GM19328 (cell line): Measurements from ENCODE around the gene GABRP.
"Not testable (repeated sequence)": the region's sequence is repeated elsewhere in the genome, so short reads cannot be mapped to it uniquely, and the experiment has no call there.

Experiments
- ATAC-seq: cut with Tn5 transposase; IDR thresholded peaks from one replicate; pipeline ENCODE4 v1.9.1; 2021; ENCODE audit warnings: mild to moderate bottlenecking, moderate library complexity; ENCODE audit not compliant: unreplicated experiment

Gene GABRP

DNA sequence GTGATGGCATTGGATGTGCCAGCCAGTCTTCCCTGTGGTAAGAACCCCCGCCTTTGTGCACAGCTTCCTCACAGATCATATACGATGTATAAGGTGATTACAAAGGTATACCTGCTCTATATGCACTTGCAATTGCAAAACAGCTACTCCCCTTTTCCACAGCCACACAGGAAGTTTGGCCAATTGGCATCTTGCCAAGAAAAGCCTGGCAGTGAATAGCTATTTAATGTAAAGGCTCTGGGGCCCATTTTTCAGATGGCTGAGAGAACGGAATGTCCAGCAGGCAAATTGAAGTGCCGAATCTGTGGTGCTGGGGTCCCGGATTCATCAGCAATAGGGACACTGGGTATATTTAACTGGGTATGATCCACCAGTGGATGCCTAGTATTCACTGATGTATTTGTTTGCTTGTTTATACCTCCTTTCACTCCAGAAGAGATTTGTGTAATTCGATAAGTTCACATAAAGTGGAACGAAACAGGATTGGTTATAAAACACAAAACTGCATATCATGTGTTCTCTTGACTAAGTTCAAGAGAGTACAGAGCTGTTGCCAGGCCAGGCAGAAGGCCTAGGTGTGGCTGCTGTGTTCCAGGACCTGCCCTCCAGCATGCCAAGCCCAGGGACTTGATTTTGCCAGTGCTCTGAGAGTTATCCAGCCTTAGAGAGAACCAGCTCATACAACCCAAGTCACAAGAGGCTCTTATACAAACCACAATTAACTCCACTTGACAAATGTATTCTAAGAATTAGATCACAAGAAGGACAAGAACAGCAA lies 27.7 kb upstream of the GABRP start:
- ATAC-seq, result no peak

DNA sequence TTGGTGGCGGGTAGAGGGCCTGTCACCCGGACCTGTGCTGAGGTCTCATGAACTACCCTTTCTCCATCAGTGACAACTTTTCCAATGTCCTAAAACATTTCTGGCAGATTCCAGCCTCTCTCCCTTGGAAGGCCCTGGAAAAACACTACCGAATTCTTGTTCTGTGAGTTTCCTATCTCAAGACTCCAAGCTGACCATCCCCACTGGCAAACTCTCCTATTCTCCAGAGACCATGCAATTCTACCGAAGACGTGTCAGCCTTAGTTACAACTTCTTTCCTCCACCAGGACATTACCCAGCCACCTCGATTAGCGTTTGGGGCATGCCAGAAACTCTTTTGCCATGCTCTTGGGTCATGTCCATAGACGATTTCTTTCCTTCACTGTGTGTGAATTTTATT lies 26.8 kb upstream of the GABRP start:
- ATAC-seq, result no peak

DNA sequence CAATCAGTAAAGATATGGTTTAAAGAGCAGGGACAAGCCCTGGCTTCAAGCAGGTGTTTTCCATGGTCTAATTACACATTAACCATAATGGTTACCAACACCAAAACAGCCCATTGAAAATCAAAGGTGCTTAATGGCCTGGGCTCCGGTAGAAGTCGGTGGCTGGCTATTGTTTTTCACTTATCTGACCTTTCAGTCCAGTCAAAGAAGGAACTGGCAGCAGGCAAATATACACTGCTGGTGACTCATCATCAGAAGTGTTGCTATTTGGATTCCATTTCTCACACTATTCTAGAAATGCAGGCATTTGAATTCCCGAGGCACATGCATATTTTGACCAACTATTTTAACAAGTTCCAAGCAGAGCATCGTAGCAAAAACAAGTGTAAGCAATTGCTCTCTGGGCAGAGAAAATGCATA lies 26.3 kb upstream of the GABRP start:
- ATAC-seq, result no peak

DNA sequence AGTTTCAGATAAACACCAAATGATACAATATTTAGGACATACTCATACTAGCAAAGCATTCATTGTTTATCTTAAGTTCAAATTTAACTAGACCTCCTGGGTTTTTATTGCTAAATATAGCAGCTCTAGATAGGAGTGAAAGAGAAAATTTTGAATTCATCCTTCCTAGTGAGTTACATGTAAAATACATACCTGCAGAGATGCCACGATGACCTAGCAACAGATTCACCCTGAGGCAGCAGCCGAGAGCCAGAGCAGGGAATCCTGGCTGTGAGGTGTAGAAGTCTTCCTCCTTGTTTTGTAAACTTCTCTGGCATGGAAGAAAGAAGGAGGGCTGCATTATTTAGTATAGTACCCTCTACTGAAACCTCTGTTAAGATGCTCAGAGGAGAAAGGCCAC lies 25.9 kb upstream of the GABRP start:
- ATAC-seq, result no peak

DNA sequence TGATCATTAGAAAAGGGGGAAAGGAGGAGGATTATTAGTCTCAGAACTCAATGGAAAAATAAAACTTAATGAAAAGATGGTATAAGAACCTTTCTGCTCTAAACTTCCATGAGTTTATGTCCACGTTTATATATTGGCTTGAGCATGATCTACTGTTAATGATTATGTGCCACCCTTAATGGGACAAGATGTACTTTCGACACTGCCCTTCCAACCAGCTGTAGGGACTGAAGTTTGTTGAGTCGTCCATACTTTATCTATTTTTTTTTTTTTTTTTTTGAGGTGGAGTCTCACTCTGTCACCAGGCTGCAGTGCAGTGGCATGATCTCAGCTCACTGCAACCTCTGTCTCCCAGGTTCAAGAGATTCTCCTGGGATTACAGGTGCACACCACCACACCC lies 25.0 kb upstream of the GABRP start:
- ATAC-seq, result no peak

DNA sequence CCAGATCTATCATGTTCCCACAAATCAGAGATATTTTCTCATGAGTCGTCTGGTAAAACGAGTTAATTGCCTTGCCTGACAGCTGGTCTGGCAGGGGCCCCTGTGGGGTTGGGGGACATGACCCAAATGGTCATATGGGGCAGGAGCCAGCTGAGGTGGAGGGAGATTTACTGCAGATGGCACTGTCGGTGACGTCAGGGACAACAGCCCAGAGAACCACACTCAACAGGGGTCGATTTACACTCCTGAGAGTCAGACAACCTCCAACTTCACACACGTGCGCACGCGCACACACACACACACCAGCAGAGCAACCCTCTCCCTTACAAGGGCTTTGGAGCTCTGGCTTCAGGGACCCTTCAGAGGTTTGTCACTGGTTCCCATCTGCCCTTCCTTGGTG lies 23.4 kb upstream of the GABRP start:
- ATAC-seq, result no peak

DNA sequence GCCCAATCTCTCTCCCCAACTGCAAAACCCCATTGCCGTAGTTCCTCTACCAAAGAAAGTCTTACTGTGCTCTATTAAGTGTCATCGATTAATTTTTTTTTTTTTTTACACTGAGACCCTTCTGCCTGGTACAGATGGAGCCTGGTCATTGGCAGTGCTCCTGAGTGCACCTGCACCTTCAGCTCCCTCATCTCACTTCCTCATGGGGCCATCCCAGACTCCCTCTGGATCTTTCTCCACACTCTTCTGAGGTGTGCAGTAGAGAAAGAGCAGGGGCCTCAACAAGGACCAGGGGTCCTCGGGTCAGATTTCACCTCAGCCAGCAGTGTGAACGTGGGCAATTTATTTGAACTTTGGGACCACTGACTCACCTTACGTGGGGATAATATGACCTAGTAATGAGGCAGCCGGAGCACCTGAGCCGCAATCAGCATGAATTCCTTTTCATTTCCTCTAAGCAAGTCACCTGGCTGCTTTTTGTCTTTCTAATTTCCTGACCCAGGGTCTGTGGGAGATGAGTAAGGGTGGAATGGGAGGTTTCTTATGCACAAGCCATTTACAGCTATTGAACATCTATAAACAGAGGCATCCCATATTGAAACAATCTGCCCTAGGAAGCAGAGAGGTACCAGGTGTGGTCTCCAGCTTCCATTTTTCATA lies 22.3 kb upstream of the GABRP start:
- ATAC-seq, result no peak

DNA sequence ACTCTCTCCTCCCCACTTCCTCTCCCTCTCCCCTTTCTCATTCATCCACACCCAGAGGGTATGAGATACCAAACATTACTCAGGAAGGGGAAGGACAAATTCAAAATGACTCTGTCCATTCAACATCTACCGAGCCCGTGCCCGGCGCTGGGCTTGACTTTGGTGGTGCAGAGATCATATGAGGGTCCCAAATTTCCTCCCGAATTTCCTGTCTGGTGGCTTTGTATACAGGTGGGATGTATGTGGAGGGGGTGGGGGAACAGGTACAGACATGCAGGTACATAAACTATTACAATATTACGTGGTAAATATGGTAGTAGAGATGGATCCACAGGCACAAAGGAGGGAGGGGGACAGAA lies 21.8 kb upstream of the GABRP start:
- ATAC-seq, result no peak

DNA sequence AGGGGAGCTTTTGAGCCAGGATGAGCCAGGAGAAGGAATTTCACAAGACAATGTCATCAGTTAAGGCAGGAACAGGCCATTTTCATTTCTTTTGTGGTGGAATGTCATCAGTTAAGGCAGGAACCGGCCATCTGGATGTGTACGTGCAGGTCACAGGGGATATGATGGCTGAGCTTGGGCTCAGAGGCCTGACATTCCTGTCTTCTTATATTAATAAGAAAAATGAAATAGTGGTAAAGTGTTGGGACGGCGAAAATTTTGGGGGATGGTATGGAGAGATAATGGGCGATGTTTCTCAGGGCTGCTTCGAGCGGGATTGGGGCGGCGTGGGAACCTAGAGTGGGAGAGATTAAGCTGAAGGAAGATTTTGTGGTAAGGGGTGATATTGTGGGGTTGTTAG lies 21.2 kb upstream of the GABRP start:
- not testable (repeated sequence) for ATAC-seq

DNA sequence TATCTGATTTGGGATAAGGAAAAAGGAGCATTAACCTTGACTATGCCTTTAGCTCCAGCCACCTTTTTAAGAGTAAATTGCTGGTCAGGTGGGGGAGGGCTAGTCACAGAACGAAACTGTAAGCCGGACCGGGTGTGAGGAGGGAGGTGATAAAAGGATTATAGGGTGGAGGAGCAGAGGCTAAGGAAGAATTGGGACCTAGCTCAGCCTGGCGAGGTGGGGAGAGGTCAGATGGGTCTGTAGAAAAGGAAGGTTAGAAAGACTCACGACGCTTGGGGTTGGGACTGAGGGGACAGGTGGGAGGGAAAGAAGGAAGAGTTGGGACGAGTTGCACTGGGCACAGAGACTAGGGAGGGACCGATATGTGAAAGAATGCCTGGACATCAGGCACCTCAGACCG lies 17.7 kb upstream of the GABRP start:
- not testable (repeated sequence) for ATAC-seq

DNA sequence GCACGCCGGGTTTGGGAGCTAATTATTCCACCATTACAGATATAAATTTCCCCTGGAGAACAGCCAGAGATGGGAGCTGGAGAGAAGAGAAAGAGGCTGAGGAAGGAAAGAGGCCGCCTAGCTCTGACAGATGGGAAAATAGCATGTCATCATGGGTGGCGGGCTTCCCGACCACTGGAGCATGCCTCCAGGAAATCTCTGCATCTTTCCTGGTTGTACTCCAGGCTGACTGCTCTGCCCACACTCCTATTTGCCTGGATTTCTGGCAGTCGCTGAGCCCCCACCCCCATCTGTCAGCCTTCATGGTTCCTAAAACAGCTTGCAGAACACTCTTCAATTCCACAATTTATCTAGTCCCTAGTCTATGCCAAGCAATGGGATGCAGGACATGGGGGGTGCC lies 14.3 kb upstream of the GABRP start:
- ATAC-seq, result no peak

DNA sequence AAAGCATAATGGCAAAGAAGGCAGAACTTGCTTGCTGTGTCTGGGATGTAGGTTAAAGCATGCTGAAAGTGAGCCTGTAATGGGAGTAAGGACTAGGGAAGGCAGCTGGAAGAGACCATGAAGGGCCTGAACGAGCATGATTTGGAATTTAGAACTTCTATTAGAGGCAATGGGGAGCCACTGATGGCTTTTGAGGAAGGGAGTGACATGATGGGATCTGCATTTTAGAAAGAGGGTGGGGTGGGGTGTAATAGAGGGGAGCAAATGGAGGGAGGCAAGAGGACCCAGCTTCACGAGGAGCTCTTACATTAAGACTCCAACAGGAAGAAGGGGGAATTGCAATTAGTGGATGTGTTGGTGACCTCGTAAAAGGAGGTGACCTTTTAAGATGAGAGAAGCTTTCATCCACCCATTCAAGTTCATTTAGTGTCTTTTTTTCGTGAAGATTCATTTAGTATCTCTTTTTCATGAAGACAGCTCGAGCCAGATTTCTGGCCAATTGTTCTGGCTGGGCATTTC lies 13.6 kb upstream of the GABRP start:
- ATAC-seq, result no peak

DNA sequence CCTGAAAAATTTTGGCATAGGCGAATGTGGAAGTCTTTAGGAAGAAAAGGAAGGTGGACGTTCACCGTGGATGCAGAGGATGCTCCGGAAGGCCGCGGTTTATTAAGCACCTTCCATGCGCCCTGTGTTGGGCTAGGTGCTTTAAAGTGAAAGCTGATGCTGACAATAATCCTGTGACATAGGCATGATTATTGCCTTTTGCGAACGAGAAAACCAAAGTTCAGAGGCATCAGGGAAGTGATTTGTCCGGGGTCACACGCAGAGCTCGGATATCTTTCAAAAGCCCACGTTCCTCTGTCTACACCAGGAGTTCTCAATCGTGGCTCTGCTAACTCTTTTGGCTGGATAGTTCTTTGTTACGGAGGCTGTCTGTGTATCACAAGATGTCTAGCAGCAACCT lies 12.0 kb upstream of the GABRP start:
- ATAC-seq, result no peak

DNA sequence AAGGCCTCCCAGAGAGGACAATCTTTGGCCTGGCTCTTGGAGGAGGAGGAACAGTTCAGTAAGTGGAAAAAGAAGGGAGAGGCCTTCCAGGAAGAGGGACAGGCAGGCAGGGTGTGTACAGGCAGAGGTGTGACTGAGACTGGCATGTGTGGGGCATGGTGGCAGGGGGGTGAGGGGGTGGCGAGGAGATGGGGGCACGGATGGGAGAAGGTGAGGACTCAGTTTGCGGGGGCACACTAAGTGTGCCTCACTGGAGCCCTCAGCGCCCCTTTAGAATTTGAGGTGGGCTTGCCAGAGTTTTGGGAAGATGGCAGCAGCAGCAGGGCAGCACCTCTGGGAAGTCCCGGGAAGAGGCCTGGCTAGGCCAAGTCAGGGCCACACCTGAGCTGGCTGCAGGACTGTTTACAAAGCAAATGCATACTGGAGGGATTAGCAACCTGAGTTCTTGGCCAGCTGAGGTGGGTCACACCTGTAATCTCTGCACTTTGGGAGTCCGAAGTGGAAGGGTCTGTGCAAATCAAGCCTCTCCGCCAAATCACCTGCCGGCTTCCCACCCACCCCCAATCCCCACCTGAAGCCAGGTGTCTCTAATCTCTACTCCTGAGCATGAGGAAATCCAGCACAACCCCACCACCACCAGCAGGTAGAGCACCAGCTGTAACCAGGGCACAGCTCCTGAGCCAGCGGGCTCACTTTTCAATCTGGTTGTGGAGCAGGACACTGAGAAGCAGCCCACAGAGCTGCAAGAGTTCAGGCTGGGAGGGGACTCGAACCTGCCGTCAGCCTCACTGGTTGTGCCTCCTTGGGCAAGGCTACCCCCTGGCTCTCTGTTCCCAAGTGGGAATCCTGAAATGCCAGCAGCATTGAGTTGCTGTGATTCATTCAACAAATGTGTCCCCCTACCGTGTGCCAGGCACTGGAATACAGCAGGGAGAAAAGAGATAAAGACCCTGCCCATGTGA lies 10.2 kb upstream of the GABRP start:
- no peak for ATAC-seq

DNA sequence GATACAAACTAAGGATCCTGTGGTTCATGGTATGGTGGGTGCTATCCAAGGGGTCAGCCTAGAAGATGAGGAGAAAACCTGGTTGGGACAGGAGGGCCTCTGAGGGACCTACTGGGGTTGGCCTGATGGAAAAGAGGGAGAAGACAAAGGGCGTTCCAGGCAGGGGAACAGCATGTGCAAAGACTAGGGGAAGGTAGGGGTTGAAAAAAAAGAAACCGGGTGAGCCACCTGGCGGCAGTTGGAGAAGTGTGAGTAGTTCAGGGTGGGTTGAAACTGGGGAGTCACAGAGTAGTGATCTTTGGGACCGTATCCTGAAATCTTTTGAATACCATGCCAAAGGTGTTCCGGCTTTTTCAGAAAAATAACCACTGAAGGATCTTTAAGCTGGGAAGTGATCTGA lies 8.7 kb upstream of the GABRP start:
- ATAC-seq, result no peak

DNA sequence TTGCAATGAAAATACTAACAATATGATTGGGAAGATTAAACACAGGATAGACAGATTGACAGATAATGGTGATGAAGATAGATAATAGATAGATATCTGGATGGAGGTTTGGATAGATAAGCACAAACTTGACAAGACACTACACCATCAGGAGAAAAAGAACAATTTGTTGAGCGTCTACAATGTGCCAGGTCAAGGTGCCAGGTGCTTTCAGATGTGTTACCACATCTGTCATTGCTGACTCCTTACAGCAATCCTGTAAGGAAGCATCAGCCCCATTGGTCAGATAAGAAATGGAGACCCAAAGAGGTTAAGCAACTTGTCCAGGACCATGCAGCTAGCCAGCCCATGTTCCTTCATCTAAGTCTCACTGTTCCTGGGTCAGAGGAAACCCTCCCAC lies 1.6 kb upstream of the GABRP start:
- ATAC-seq, result no peak

DNA sequence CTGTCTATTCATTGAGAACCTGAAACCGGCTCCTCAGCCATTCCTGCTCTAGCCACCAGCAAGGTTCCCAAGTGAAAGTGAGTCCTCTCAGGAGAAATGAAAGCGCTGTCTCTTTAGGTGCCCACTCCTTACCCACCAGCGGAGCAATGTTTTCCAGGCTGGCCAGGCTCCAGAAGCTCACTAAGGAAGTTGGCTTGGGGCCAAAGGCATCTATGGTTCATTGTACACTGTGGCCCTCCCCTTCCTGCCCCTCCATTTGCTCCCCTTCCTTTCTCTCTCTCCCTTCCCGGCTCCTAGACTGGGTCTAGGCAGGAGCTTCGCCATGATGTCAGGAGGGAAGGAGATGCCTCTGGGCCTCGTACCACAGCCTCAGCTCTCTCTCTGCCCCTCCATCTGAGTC lies 1.1 kb upstream of the GABRP start:
- no peak for ATAC-seq

DNA sequence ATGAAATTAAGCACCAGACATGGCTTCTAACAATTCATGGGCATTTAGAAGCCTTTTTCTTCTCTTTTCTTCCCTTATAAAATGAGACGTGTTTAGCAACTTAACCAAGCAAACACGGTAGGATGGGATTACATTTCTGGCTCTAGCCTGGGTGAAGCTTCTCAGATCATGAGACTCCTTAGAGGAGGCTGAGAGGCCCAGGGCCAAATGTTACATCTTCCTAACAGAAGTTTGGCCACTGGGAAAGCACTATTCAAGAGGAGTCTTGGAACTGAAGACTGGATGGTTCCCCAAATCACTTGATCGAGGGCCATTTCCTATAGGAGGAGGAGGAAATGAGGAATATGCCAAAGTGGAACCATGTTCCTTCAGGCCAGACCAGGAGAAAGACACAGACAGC lies 1.9 kb downstream of the GABRP start:
- no peak for ATAC-seq

DNA sequence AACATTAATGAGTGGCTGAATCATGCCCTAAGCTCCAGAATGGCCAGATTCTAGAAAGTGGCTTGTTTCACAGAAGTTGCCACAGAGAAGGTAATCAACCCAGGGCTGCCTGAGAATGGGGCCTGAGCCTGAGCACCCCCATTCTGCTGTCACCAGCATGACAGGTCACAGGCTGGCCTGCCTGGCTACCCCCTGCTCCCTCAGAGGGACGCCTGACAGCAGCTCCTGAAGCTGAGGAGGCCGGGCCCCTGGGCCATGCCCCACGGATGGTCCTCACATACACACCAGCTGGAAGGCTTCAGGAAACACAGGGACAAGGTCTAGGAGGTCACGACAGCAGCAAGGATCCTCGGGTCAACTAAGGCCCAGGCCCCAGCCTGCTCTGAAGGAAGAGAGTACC lies 3.7 kb downstream of the GABRP start:
- no peak for ATAC-seq

DNA sequence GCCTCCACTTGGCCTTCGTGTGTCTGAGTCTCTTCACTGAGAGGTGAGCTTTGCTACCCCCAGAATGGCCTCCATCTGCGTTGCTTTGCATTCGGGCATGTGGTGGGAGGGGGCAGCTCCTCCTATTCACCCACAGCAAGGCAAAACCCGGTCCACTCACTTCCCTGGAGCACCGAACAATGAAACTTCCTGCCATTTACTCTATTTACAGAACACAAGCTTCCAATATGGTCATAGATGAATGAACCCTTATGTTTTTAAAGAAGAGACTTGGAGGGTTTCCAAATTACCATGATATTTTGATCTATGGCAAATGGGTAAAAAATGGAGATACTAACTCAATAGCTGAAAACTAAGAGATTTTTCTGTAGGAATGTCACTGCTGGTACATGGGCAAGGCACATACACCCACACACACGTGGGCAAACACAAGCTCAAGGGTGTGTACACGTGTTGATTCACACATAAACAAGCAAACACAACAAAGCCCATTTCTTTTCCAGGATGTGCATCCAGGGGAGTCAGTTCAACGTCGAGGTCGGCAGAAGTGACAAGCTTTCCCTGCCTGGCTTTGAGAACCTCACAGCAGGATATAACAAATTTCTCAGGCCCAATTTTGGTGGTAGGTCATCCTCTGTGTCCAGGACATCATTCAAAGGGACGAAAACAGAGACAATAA lies 5.2 kb downstream of the GABRP start:
- no peak for ATAC-seq
